GM19238 (cell line): ENCODE data around the gene ARID5B.

Source experiments
- DNase-seq: peaks from one replicate; pipeline ENCODE4 v3.0.0; 2011; ENCODE audit warnings: low spot score; ENCODE audit not compliant: insufficient read length

ARID5B gene

GRCh38 chr10:61987951-61988379, 86.5 kb downstream of the ARID5B start:
- peak; percentile 27 for DNase-seq

- no peak for DNase-seq
These were observed 88.7 kb downstream of the ARID5B start for GRCh38 chr10:61989995-61990760.

GRCh38 chr10:61990761-61991135, 89.2 kb downstream of the ARID5B start:
- DNase-seq, result no peak

DNA sequence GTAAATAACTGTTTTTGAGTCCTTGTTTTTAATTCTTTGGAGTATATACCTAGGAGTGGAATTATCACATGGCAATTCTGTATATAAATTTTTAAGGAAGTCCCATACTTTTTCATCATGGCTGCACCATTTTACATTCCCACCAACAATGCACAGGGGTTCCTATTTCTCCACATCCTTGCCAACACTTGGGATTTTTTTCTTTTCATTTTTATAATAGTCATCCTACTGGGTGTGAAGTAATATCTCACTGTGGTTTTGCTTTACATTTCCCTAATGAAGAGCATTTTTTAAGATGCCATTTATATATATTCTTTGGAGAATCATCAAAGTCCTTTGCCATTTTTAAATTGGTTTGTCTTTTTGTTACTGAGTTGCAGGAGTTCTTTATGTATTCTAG, 89.7 kb downstream of the ARID5B start:
- no peak for DNase-seq

- DNase-seq, result no peak
These were observed 90.6 kb downstream of the ARID5B start for GRCh38 chr10:61992059-61992460.

- DNase-seq, result no peak
These were observed 91.5 kb downstream of the ARID5B start for GRCh38 chr10:61992671-61993668.

GRCh38 chr10:61993711-61994401, 92.4 kb downstream of the ARID5B start:
- no peak for DNase-seq

- no peak for DNase-seq
These were observed 93.1 kb downstream of the ARID5B start for GRCh38 chr10:61994405-61995219.

GRCh38 chr10:61995220-61995503, 93.7 kb downstream of the ARID5B start:
- no peak for DNase-seq

DNA sequence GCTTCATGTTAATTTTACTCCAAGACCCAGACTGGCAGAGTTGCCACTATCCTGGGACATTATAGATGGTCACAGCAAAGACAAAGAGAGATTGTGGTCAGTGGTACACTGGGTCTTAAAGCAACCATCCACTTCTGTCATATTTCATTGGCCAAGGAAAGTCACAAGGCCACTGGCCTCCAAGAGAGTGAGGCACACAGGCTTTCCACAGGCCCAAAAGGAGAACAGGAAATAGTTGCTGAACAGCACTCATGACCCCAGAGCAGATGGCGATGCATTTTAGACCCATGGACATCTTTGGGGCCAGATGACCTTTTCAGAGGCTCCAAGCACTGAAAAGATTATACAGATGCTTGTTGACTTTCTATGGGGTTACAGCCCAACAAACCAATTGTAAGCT, 97.4 kb downstream of the ARID5B start:
- no peak for DNase-seq

DNA sequence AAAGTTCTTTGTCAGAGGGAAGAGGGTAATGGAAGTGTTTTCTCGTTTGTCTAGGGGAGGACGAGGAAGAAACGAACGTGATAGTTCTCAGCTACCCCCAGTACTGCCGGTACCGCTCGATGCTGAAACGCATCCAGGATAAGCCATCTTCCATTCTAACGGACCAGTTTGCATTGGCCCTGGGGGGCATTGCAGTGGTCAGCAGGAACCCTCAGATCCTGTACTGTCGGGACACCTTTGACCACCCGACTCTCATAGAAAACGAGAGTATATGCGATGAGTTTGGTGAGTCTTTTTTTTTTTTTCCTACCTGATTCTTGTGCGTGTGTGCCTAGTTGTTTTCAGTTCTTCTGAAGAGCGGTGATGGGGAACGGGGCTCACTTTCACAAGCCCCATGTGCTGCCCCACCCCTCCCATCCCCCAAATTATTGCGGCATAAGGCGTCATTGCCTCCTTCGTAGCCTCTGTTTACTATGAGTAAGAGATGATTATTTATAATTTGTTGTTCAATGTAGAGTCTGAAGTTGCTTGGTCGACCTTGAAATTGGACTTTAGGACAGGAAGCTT, 98.6 kb downstream of the ARID5B start:
- peak; percentile 37 for DNase-seq

GRCh38 chr10:62000726-62001125, 99.2 kb downstream of the ARID5B start:
- no peak for DNase-seq

DNA sequence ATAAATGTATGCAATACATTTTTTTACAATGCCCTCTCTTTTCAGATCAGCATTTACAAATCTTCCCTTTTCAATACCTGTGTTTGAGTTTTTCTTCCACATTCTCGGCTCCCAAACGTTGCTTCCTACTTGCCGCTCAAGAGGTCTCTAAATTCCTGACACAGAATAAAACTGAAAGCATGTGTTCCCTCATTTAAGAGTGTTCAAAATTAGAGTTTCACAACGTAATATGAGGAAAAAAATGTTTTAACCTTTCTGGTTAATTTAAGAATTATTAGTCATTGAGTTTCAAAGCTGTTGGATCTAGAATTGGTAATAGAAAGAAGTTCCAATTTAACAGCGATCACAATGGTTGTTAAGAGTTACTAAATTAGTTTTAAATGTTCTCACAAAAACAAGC, 100.4 kb downstream of the ARID5B start:
- DNase-seq, result no peak

DNA sequence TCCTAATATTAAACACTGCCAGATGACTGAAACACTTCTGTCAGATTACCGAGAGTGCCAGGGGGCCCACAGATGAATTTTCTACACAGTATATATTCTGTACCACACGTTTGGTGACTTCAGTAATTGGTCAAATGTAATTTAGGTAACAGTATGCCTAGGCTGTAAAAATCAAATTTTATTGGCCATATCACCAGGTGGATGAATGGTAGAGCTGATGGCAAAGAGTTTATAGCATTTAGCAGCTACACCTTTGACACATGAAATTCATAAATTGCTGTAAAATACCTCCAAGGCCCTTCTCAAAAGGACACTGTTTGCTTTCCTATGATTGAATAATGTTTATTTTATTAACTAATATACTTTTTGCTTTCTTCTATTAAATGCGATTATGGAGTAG, 101.3 kb downstream of the ARID5B start:
- DNase-seq, result no peak

DNA sequence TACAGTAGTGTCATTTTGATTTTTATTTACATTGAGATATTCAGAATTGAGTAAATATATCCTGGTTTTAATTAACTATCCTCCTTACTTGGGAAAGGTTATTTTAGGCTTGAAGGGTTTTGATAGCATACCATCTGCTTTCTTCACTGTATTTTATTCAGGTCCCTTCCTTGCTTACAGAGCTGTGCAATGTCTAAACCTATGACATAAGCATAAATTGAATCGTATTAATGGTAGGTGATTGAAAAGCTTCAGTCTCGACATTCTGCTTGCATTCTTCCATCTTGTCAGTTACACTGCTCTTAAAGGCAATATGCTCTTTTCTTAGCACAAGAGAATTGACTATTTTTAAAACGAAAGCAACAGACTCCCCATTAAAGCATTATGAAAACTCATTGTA, 102.5 kb downstream of the ARID5B start:
- DNase-seq, result no peak

GRCh38 chr10:62005281-62005680, 103.8 kb downstream of the ARID5B start:
- no peak for DNase-seq

GRCh38 chr10:62005687-62006086, 104.2 kb downstream of the ARID5B start:
- DNase-seq, result no peak

- no peak for DNase-seq
These were observed 105.6 kb downstream of the ARID5B start for GRCh38 chr10:62007145-62007544.

DNA sequence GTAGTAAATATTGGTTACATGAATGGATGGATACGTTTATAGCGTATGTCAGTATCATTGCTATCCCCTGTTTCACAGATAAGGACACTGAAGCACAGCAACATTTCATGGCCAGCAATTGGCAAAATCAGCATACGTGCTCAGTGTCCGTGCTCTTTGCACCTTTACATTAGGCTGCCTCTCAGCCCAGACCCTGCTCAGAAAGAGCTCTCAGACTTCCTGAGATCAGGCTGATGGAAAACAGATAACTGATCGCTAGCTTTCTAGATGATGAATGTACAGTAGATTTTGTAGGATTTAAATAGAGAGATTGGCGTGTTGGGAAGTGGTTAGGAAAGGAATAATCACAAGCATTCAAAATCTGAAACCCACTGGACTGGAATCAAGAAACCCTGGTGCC, 106.7 kb downstream of the ARID5B start:
- no peak for DNase-seq

DNA sequence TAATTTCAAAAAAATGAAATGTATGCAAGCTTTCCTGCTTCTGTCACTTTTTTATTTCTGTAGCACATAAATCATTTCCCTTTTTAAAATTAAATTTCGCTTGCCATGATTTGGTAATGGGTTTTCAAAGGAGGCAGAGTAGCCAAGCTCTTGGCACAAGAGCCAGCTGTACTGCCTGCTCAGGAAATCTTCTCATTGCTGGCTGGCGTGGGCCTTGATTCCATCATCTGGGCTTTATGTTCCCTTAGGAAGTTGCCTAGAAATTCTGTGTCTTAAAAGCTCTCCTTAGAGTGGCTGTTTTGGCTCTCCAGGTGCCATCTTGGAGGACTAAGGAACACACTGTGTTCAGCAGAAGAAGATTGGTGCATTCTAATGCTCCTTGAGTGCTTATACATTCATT, 107.4 kb downstream of the ARID5B start:
- no peak for DNase-seq

GRCh38 chr10:62010366-62010765, 108.9 kb downstream of the ARID5B start:
- DNase-seq, result no peak
